OCI-LY1 (cell line): Measurements from ENCODE around the gene DNAI4.

ENCODE experiments used
- CTCF ChIP-seq: fragments of 200-600 bp; sonication (generic), shearing (Covaris generic); IDR thresholded peaks from 2 replicates; pipeline ENCODE4 v1.5.1; 2017; ENCODE audit warnings: mild to moderate bottlenecking, antibody characterized with exemption, low read length, moderate library complexity, mixed read lengths
- EZH2 ChIP-seq: fragments of 200-600 bp; sonication (generic), shearing (Covaris generic); IDR thresholded peaks from 2 replicates; pipeline ENCODE4 v1.8.0; 2017; ENCODE audit warnings: borderline replicate concordance, mixed run types, mild to moderate bottlenecking, antibody characterized with exemption, low read length, moderate library complexity, mixed read lengths

- TF ChIP-seq CTCF, result no peak
- TF ChIP-seq EZH2, result no peak
These were observed 6.9 kb upstream of the DNAI4 start for GRCh38 chr1:66931590-66931989.
